B cell (primary cell): ENCODE results near the gene ABHD16A. TPM values are rescaled to one million over a fixed set of nuclear protein-coding genes. Genes with fewer than 3 reads are reported as not detected.
A peak's percentile ranks its signal among the peaks of the same experiment; 100 is the strongest.

Experiments
- ATAC-seq: fragments of 200-7000 bp; cut with Tn5 transposase; one replicate; pipeline ENCODE4 v1.10.0; 2021; ENCODE audit warnings: low read depth, mild to moderate bottlenecking, moderate number of reproducible peaks, moderate library complexity
- CTCF ChIA-PET: fragments of 350-600 bp; sonication (Branson Sonifier 250); formaldehyde crosslinking; loops from one replicate; lab custom pipeline; 2021; ENCODE audit warnings: antibody characterized with exemption, inconsistent platforms; lab: Charles Lee
- POLR2A ChIA-PET: fragments of 350-600 bp; sonication (Branson Sonifier 250); formaldehyde crosslinking; loops from one replicate; lab custom pipeline; 2021; ENCODE audit warnings: antibody characterized with exemption; lab: Charles Lee
- DNase-seq: peaks from one replicate; pipeline ENCODE4 v3.0.0; 2013
- H2AFZ ChIP-seq: 2 replicates; pipeline ENCODE4 v1.6.1; 2012; ENCODE audit warnings: mild to moderate bottlenecking, low read depth, low read length; ENCODE audit not compliant: insufficient read depth, poor library complexity, severe bottlenecking
- H3K27ac ChIP-seq, 2 donors: 1 replicate in 1 of 2; 2 replicates in 1 of 2; pipeline ENCODE4 v1.5.1; 2012 to 2013; ENCODE audit warnings: low read length in 2 of 2, mild to moderate bottlenecking in 2 of 2, moderate library complexity in 1 of 2
- H3K27me3 ChIP-seq, 4 experiments: fragments of 200-600 bp in 1 of 4; sonication (generic) in 1 of 4; replicated peaks in 1 of 4; 1 replicate in 2 of 4; 2 replicates in 2 of 4; pipeline versions ENCODE4 v1.6.1 to v1.7.0; 2013 to 2016; ENCODE audit warnings: low read length in 3 of 4, mild to moderate bottlenecking in 2 of 4, mixed read lengths in 1 of 4, moderate library complexity in 1 of 4; ENCODE audit not compliant: insufficient read depth in 4 of 4, control insufficient read depth in 3 of 4; ENCODE audit errors: control extremely low read depth in 1 of 4
- H3K36me3 ChIP-seq, 2 experiments: replicated peaks in 1 of 2; 1 replicate in 1 of 2; 2 replicates in 1 of 2; pipeline versions ENCODE4 v1.6.1 to v1.7.1; 2013; ENCODE audit warnings: low read length in 1 of 2; ENCODE audit not compliant: insufficient read depth in 2 of 2, control insufficient read depth in 1 of 2; ENCODE audit errors: control extremely low read depth in 1 of 2, extremely low read depth in 1 of 2
- H3K4me1 ChIP-seq, 2 donors: fragments of 200-600 bp in 1 of 2; sonication (generic) in 1 of 2; 1 replicate in 1 of 2; 2 replicates in 1 of 2; pipeline versions ENCODE4 v1.5.1 to v1.6.1; 2013 to 2017; ENCODE audit warnings: low read length in 2 of 2; ENCODE audit not compliant: control insufficient read depth in 2 of 2, insufficient read depth in 2 of 2
- H3K4me2 ChIP-seq: replicated peaks from 2 replicates; pipeline ENCODE3; 2012; ENCODE audit warnings: mild to moderate bottlenecking, low read depth, low read length; ENCODE audit not compliant: poor library complexity, severe bottlenecking
- H3K4me3 ChIP-seq, 5 experiments: fragments of 200-600 bp in 1 of 5; sonication (generic) in 1 of 5; 1 replicate in 3 of 5; 2 replicates in 2 of 5; pipeline versions ENCODE4 v1.5.1 to v1.7.0; 2011 to 2016; ENCODE audit warnings: low read length in 4 of 5, mild to moderate bottlenecking in 4 of 5, low read depth in 2 of 5, control low read depth in 1 of 5, moderate library complexity in 1 of 5; ENCODE audit not compliant: insufficient read depth in 1 of 5; ENCODE audit errors: control extremely low read depth in 1 of 5, extremely low read depth in 1 of 5
- H3K79me2 ChIP-seq: fragments of 200-600 bp; sonication (generic); one replicate; pipeline ENCODE4 v1.6.0; 2016; ENCODE audit warnings: low read length; ENCODE audit not compliant: control insufficient read depth, insufficient read depth
- H3K9ac ChIP-seq: fragments of 200-600 bp; sonication (generic); 2 replicates; pipeline ENCODE4 v1.6.1; 2017; ENCODE audit warnings: mild to moderate bottlenecking, low read length, moderate library complexity
- H3K9me3 ChIP-seq, 3 donors: one replicate each; pipeline versions ENCODE4 v1.6.1 to v1.7.1; 2013; ENCODE audit warnings: low read length in 2 of 3; ENCODE audit not compliant: control insufficient read depth in 2 of 3, insufficient read depth in 1 of 3; ENCODE audit errors: control extremely low read depth in 1 of 3
- H4K20me1 ChIP-seq: 2 replicates; pipeline ENCODE4 v1.6.0; 2012; ENCODE audit warnings: mild to moderate bottlenecking, low read length; ENCODE audit not compliant: insufficient read depth, control insufficient read depth, poor library complexity, severe bottlenecking
- H3K27ac Mint-ChIP-seq: one replicate; pipeline ENCODE4 v1.8.0; 2021; ENCODE audit warnings: mixed read lengths
- H3K27me3 Mint-ChIP-seq: one replicate; pipeline ENCODE4 v1.8.0; 2021; ENCODE audit warnings: mixed read lengths
- H3K4me1 Mint-ChIP-seq: one replicate; pipeline ENCODE4 v1.8.0; 2021; ENCODE audit warnings: mixed read lengths
- H3K4me3 Mint-ChIP-seq: one replicate; pipeline ENCODE4 v1.8.0; 2021; ENCODE audit warnings: mixed read lengths
- H3K9me3 Mint-ChIP-seq: one replicate; pipeline ENCODE4 v1.8.0; 2022; ENCODE audit warnings: mixed read lengths; ENCODE audit not compliant: insufficient read depth
- CTCF ChIP-seq: fragments of 200-600 bp; IDR thresholded peaks from one replicate; pipeline ENCODE4 v1.8.0; 2022; ENCODE audit warnings: antibody characterized with exemption, mild to moderate bottlenecking
- EZH2 ChIP-seq: IDR thresholded peaks from 2 replicates; pipeline ENCODE4 v1.6.1; 2012; ENCODE audit warnings: borderline replicate concordance, low read depth, mild to moderate bottlenecking, moderate library complexity, low read length; ENCODE audit not compliant: insufficient read depth, poor library complexity, severe bottlenecking
- WGBS: methylation state at CpG from one replicate; pipeline ENCODE4 v1.1.5; 2013; ENCODE audit warnings: missing lambda C conversion rate; ENCODE audit not compliant: insufficient coverage; 5-methylcytosine and 5-hydroxymethylcytosine counted together
- intact Hi-C: fragments of 100-400 bp; cut with micrococcal nuclease; formaldehyde crosslinking; loops from one replicate; pipeline ENCODE4 v1.10.0; 2022
- polyA plus RNA-seq: library from polyadenylated mRNA; depleted of rRNA; stranded (reverse); fragments of >200 nt; gene quantifications from 2 replicates; pipeline ENCODE4 v1.2.3, GENCODE V29; 2012
- total RNA-seq, 2 donors: library from RNA; stranded (reverse); fragments of 120-200 nt in 1 of 2; gene quantifications; 1 replicate in 1 of 2; 2 replicates in 1 of 2; pipeline versions ENCODE4 v1.2.3 to v1.2.4, GENCODE V29; 2013 to 2022

The ABHD16A gene
- total and polyA plus RNA-seq, 2 donors (not counting 1 experiment from before 2014, with no cell fraction given) = 78.3 to 97.5 TPM

DNA sequence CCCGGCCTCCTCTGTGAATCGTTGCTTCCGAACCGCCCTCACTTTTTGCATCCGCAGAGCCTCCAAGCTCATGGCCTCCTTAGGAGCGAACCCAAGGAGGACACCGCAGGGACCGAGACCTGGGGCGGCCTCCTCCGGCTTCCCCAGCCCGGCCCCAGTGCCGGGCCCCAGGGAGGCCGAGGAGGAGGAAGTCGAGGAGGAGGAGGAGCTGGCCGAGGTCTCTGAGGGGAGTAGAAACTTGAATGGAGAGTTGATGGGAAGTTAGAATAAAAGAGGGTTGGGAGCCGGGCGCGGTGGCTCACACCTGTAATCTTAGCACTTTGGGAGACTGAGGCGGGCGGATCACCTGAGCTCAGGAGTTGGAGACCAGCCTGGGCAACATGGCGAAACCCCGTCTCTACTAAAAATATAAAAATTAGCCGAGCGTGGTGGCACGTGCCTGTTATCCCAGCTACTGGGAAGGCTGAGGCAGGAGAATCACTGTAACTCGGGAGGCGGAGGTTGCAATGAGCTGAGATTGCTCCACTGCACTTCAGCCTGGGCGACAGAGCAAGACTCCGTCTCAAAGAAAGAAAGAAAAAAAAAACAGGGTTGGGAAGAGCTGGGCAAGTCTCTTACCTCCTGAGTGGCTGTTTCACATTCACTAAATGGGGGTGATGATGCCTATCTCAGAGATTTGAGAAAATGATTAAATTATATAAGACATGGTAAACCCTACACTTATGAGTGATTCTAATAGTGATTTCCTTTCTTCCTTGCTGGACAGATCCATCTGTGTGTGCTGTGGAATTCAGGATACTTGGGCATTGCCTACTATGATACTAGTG is 37.5 kb upstream of the ABHD16A start:
- no peaks in the 10 kb centered on the region for H3K9me3 Mint-ChIP-seq
- no peak for DNase-seq
- 2% methylated on average over 26 of the region's 29 CpGs for WGBS
- TF ChIP-seq EZH2 (no peak), CTCF (no peak)
- H3K4me3 Mint-ChIP-seq = peak overlapping the region; percentile 97
- ChIA-PET POLR2A (interaction anchor here (0.6 to 2.9 kb wide), 9 partner anchors 10 to 1973 kb away, joined by 3 to 20 read pairs (median 4); partner anchors contain the start of genes ABHD16A, DDAH2, HSPA1A and HSPA1L), CTCF (interaction anchor here (1.0 to 7.8 kb wide), 12 partner anchors 11 to 190 kb away, joined by 3 to 90 read pairs (median 5); partner anchors contain the start of genes DDAH2, LSM2, LY6G5C and VWA7)
- H3K4me1 ChIP-seq = peaks cover 39 to 42% of the 10 kb centered on the region in 2 donors
- peak overlapping the region; percentile 91 for H3K27ac Mint-ChIP-seq
- no peaks in the 10 kb centered on the region for H3K27me3 ChIP-seq
- peaks cover 54% of the 10 kb centered on the region for H3K4me1 Mint-ChIP-seq
- no peaks in the 10 kb centered on the region for H3K9me3 ChIP-seq
- peak overlapping the region; percentile 76 for H3K9ac ChIP-seq
- H4K20me1 ChIP-seq = no peaks in the 10 kb centered on the region
- ATAC-seq = peak; percentile 3
- H3K79me2 ChIP-seq = peaks cover 33% of the 10 kb centered on the region
- peak overlapping the region; percentile 71 to 90 (median 81) for H3K4me3 ChIP-seq
- H3K36me3 ChIP-seq = peaks cover 0 to 4% of the 10 kb centered on the region in 2 experiments
- peak overlapping the region; percentile 90 for H2AFZ ChIP-seq
- H3K4me2 ChIP-seq = peak overlapping the region; percentile 100
- H3K27ac ChIP-seq = peak overlapping the region; percentile 40 to 96
- intact Hi-C loops = no loop called here
- no peaks in the 10 kb centered on the region for H3K27me3 Mint-ChIP-seq
